ENCODE results near the gene HOXB9.

The HOXB9 gene

GRCh38 chr17:48639136-48639535 lies 13.0 kb upstream of the HOXB9 start:
- no peak for DNase-seq (ENCODE audit: low spot score)

- DNase-seq (ENCODE audit: low spot score): peak; percentile 59
Observed at GRCh38 chr17:48637323-48638260, 11.4 kb upstream of the HOXB9 start.

GRCh38 chr17:48636177-48637018 lies 10.2 kb upstream of the HOXB9 start:
- DNase-seq (ENCODE audit: low spot score): peak; percentile 89

GRCh38 chr17:48634493-48635208 lies 8.5 kb upstream of the HOXB9 start:
- DNase-seq (ENCODE audit: low spot score): no peak

GRCh38 chr17:48633266-48633677 lies 7.1 kb upstream of the HOXB9 start:
- DNase-seq (ENCODE audit: low spot score): no peak

GRCh38 chr17:48632579-48633265 lies 6.6 kb upstream of the HOXB9 start:
- DNase-seq (ENCODE audit: low spot score): no peak

GRCh38 chr17:48631693-48632578 lies 5.8 kb upstream of the HOXB9 start:
- DNase-seq (ENCODE audit: low spot score): no peak

- DNase-seq (ENCODE audit: low spot score): no peak
Observed at GRCh38 chr17:48630925-48631692, 5.0 kb upstream of the HOXB9 start.

GRCh38 chr17:48630009-48630924 lies 4.1 kb upstream of the HOXB9 start:
- DNase-seq (ENCODE audit: low spot score): no peak

- no peak for DNase-seq (ENCODE audit: low spot score)
Observed at GRCh38 chr17:48629411-48629759, 3.2 kb upstream of the HOXB9 start.

- no peak for DNase-seq (ENCODE audit: low spot score)
Observed at GRCh38 chr17:48628649-48629410, 2.7 kb upstream of the HOXB9 start.

- DNase-seq (ENCODE audit: low spot score): no peak
Observed at GRCh38 chr17:48627623-48628521, 1.7 kb upstream of the HOXB9 start.

GRCh38 chr17:48627118-48627597 lies 1.0 kb upstream of the HOXB9 start:
- DNase-seq (ENCODE audit: low spot score): no peak

GRCh38 chr17:48625495-48626244 lies 488 bp downstream of the HOXB9 start:
- peak; percentile 72 for DNase-seq (ENCODE audit: low spot score)

- peak; percentile 47 for DNase-seq (ENCODE audit: low spot score)
Observed at GRCh38 chr17:48624544-48625494, 1.3 kb downstream of the HOXB9 start.
